HEK293T (cell line): ENCODE data around the gene PRDX6.

Experiments
- BHLHE40 ChIP-seq: fragments of 450-650 bp; IDR thresholded peaks from 2 replicates; pipeline ENCODE4 v1.6.1; 2016; ENCODE audit warnings: mild to moderate bottlenecking, moderate library complexity, borderline replicate concordance
- CTBP1 ChIP-seq: fragments of 450-650 bp; IDR thresholded peaks from 2 replicates; pipeline ENCODE4 v1.6.1; 2016; ENCODE audit warnings: borderline replicate concordance
- FOXA1 ChIP-seq: fragments of 450-650 bp; IDR thresholded peaks from 2 replicates; pipeline ENCODE4 v1.6.1; 2016; ENCODE audit warnings: mild to moderate bottlenecking
- FOXM1 ChIP-seq: fragments of 450-650 bp; IDR thresholded peaks from 2 replicates; pipeline ENCODE4 v1.6.1; 2017; ENCODE audit warnings: mild to moderate bottlenecking, borderline replicate concordance
- NFRKB ChIP-seq: fragments of 450-650 bp; IDR thresholded peaks from 2 replicates; pipeline ENCODE4 v1.6.1; 2016; ENCODE audit warnings: mild to moderate bottlenecking, moderate library complexity
- ZNF384 ChIP-seq: fragments of 450-650 bp; IDR thresholded peaks from 2 replicates; pipeline ENCODE4 v1.6.1; 2016
- TF ChIP-seq, protein P1 (sequence below): fragments of 450-650 bp; IDR thresholded peaks from 2 replicates; pipeline ENCODE4 v1.6.1; 2016

DNA sequence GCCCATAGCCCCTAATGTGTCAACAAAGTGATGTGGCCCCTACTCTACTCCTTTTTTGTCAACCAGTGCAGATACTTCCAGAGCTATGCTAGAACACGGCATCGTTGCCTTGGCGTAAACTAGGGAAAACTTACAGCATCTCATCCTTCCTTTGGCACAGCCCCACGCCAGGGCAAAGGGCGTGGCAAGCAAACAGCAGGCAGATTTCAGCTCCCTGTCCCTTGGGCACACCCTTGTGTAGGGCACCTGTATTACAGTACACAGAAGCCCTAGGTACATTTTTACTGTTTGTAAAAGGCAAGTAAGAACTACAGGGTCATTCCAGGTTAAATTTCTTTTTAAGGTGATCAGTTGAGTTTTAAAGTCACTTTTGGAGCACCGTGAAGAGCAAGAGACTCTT, 29.3 kb downstream of the PRDX6 start:
- TF ChIP-seq FOXA1 (no peak), ZNF384 (no peak), BHLHE40 (no peak), CTBP1 (no peak), NFRKB (no peak), FOXM1 (no peak)
- TF ChIP-seq, protein P1, sequence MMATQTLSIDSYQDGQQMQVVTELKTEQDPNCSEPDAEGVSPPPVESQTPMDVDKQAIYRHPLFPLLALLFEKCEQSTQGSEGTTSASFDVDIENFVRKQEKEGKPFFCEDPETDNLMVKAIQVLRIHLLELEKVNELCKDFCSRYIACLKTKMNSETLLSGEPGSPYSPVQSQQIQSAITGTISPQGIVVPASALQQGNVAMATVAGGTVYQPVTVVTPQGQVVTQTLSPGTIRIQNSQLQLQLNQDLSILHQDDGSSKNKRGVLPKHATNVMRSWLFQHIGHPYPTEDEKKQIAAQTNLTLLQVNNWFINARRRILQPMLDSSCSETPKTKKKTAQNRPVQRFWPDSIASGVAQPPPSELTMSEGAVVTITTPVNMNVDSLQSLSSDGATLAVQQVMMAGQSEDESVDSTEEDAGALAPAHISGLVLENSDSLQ: no peak
